HL-60 (cell line): Measurements from ENCODE around the gene NYNRIN.

Source experiments
- GABPA ChIP-seq: IDR thresholded peaks from 2 replicates; pipeline ENCODE4 v1.6.1; 2012; ENCODE audit warnings: low read depth
- POLR2AphosphoS5 ChIP-seq: IDR thresholded peaks from 2 replicates; pipeline ENCODE4 v1.6.1; 2012; ENCODE audit warnings: low read depth
- TF ChIP-seq, protein P1 (sequence below): IDR thresholded peaks from one replicate; pipeline ENCODE4 v1.5.1; 2011; ENCODE audit warnings: low read length, control low read depth, inconsistent platforms; ENCODE audit not compliant: insufficient read depth

GRCh38 chr14:24389226-24389848, 9.5 kb upstream of the NYNRIN start:
- no peak for TF ChIP-seq GABPA
- TF ChIP-seq, protein P1, sequence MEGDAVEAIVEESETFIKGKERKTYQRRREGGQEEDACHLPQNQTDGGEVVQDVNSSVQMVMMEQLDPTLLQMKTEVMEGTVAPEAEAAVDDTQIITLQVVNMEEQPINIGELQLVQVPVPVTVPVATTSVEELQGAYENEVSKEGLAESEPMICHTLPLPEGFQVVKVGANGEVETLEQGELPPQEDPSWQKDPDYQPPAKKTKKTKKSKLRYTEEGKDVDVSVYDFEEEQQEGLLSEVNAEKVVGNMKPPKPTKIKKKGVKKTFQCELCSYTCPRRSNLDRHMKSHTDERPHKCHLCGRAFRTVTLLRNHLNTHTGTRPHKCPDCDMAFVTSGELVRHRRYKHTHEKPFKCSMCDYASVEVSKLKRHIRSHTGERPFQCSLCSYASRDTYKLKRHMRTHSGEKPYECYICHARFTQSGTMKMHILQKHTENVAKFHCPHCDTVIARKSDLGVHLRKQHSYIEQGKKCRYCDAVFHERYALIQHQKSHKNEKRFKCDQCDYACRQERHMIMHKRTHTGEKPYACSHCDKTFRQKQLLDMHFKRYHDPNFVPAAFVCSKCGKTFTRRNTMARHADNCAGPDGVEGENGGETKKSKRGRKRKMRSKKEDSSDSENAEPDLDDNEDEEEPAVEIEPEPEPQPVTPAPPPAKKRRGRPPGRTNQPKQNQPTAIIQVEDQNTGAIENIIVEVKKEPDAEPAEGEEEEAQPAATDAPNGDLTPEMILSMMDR = no peak
- TF ChIP-seq POLR2AphosphoS5 = no peak
